Spleen (tissue), 11 donors: ENCODE measurements around the gene OPCML. TPM values are rescaled to one million over a fixed set of nuclear protein-coding genes. Genes with fewer than 3 reads are reported as not detected.

Experiments
- DNase-seq: peaks from one replicate; pipeline ENCODE4 v3.0.0-alpha.2; 2020
- H3K27ac ChIP-seq, 8 donors: fragments of 200-600 bp; sonication (generic) in 7 of 8; 1 replicate in 4 of 8; 2 replicates in 4 of 8; pipeline versions ENCODE4 v1.5.0 to v1.8.0; 2016 to 2021; ENCODE audit warnings: inconsistent platforms in 4 of 8, mild to moderate bottlenecking in 4 of 8, moderate library complexity in 1 of 8
- H3K27me3 ChIP-seq, 7 donors: fragments of 200-600 bp; sonication (generic) in 6 of 7; replicated peaks in 1 of 7; 1 replicate in 4 of 7; 2 replicates in 3 of 7; pipeline versions ENCODE4 v1.5.0 to v1.8.0; 2016 to 2021; ENCODE audit warnings: inconsistent platforms in 3 of 7, mild to moderate bottlenecking in 1 of 7
- H3K36me3 ChIP-seq, 6 donors: fragments of 200-600 bp; sonication (generic) in 5 of 6; 1 replicate in 4 of 6; 2 replicates in 2 of 6; pipeline versions ENCODE4 v1.5.0 to v1.8.0; 2016 to 2021; ENCODE audit warnings: inconsistent platforms in 2 of 6
- H3K4me1 ChIP-seq, 6 donors: fragments of 200-600 bp; sonication (generic) in 5 of 6; 1 replicate in 3 of 6; 2 replicates in 3 of 6; pipeline versions ENCODE4 v1.5.0 to v1.8.0; 2016 to 2021; ENCODE audit warnings: inconsistent platforms in 3 of 6
- H3K4me3 ChIP-seq, 8 donors: fragments of 200-600 bp; sonication (generic) in 7 of 8; 1 replicate in 4 of 8; 2 replicates in 4 of 8; pipeline versions ENCODE4 v1.5.0 to v1.8.0; 2016 to 2021; ENCODE audit warnings: inconsistent platforms in 4 of 8, mild to moderate bottlenecking in 4 of 8, moderate library complexity in 2 of 8
- H3K9me3 ChIP-seq, 8 donors: fragments of 200-600 bp; sonication (generic) in 7 of 8; 1 replicate in 4 of 8; 2 replicates in 4 of 8; pipeline versions ENCODE4 v1.5.0 to v1.8.0; 2016 to 2021; ENCODE audit warnings: inconsistent platforms in 4 of 8
- CTCF ChIP-seq, 11 experiments: fragments of 200-600 bp in 7 of 11; fragments of 450-650 bp in 4 of 11; sonication (generic) in 4 of 11; IDR thresholded peaks in 8 of 11; conservative IDR thresholded peaks in 3 of 11; 1 replicate in 7 of 11; 2 replicates in 4 of 11; pipeline versions ENCODE4 v1.4.0 to v1.8.0; 2016 to 2021; ENCODE audit warnings: antibody characterized with exemption in 11 of 11, inconsistent platforms in 4 of 11, mild to moderate bottlenecking in 1 of 11
- POLR2A ChIP-seq, 3 donors: fragments of 450-650 bp; IDR thresholded peaks; one replicate each; pipeline ENCODE4 v1.5.1; 2017; ENCODE audit warnings: antibody characterized with exemption in 3 of 3, mild to moderate bottlenecking in 1 of 3
- POLR2AphosphoS5 ChIP-seq, 3 donors: sonication (generic); formaldehyde crosslinking; IDR thresholded peaks; one replicate each; pipeline ENCODE4 v1.5.1; 2017; ENCODE audit warnings: antibody characterized with exemption in 3 of 3
- WGBS, 5 donors: extraction: QIAGEN DNeasy Blood & Tissue Kit in 3 of 5; methylation state at CpG; one replicate each; pipeline versions ENCODE4 v1.1.5 to v1.1.7; 2013 to 2018; 5-methylcytosine and 5-hydroxymethylcytosine counted together
- intact Hi-C: fragments of 100-400 bp; cut with DNase I; formaldehyde crosslinking; loops from one replicate; pipeline ENCODE4 v1.15.0; 2023; ENCODE audit warnings: low total_unique reads
- polyA plus RNA-seq, 3 donors: library from polyadenylated mRNA; stranded (reverse); fragments of 200-250 nt; gene quantifications; one replicate each; pipeline ENCODE4 v1.2.1, GENCODE V29; 2013
- total RNA-seq, 7 donors: library from RNA; depleted of rRNA in 3 of 7; stranded (reverse); fragments of >200 nt in 3 of 7; fragmentation: NEBNext Ultra II Directional in 4 of 7; extraction: Animal tissue kit (Norgen Biotek cat#: 25700) in 4 of 7; gene quantifications; one replicate each; pipeline versions ENCODE4 v1.1.0 to v1.2.1, GENCODE V29; 2016 to 2021
- donor health status: healthy with polysubstance abuse.
- donor health status: DM: no; HTN: no; CAD: no; lungs with moderate emphysema.
- donor health status: DM: no; HTN: no; CAD: no.
- donor health status: Bipolar disorder and iron deficiency.
- donor health status: healthy.
- donor health status: DM: no; HTN: no; CAD: no.
- donor health status: DM: yes; HTN: yes; CAD: no.

The OPCML gene
- total and polyA plus RNA-seq, 10 donors = 0.09 to 10.7 (median 3.1) TPM

DNA sequence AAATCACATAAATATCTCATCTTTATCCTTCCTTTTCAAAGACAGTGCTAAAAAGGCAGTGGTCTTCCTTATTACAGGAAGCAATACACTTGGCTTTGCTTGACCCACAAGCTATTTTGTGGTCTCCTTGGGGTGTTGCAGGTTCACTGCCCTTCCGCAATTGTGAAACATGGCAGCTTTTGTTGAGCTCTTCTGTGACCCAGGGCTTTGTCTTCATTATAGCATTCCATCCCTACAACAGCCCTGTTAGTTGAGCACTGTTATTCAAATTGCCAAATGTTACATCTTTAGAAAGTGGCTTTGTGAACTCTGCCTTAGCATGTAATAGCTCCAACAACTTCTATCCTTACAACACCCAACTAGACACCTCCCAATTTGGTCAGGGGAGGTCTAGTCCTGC lies 107.1 kb downstream of the OPCML start:
- no peak for TF ChIP-seq POLR2AphosphoS5 (IDR thresholded peaks at IDR 0.05)
- TF ChIP-seq POLR2A (IDR thresholded peaks at IDR 0.05) = no peak
- no peak for TF ChIP-seq CTCF (IDR thresholded peaks at IDR 0.05 in 8 of 11, conservative IDR thresholded peaks at IDR 0.05 in 3 of 11)
- intact Hi-C loops = no loop called here
- H3K9me3 ChIP-seq = no peaks in the 10 kb centered on the region
- H3K36me3 ChIP-seq = no peaks in the 10 kb centered on the region
- H3K27me3 ChIP-seq = no peaks in the 10 kb centered on the region
- WGBS, 5 donors = 37 to 76% (median 54%) methylated on average over 1 of the region's 1 CpG
- H3K27ac ChIP-seq = no peak overlapping the region
- no peak for DNase-seq
- H3K4me3 ChIP-seq = no peak overlapping the region
- H3K4me1 ChIP-seq = no peaks in the 10 kb centered on the region

DNA sequence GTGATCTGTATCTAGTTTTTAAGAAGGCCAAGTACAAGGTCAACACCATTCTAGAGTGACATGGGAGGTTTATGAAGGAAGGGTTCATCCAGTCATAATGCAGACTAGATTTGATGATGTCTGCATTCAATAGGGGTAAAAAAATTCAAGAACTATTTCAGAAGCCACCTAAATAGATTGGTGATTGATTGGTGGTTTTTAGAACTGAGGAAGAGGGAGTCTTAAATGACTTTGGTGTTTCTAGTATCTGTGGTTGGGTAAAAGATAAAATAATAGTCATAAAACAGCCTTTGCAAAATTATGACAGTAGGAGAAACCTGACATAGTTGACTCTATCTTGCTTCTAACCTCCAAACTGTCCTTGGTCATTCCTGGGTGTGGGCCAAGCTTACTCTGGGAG lies 114.1 kb downstream of the OPCML start:
- Histone ChIP-seq H3K4me3 (no peak overlapping the region), H3K4me1 (no peaks in the 10 kb centered on the region), H3K27ac (no peak overlapping the region), H3K27me3 (no peaks in the 10 kb centered on the region), H3K36me3 (no peaks in the 10 kb centered on the region), H3K9me3 (peaks cover 0 to 5% (median 0%) of the 10 kb centered on the region in 8 donors)
- intact Hi-C loops = no loop called here
- TF ChIP-seq CTCF (IDR thresholded peaks at IDR 0.05 in 8 of 11, conservative IDR thresholded peaks at IDR 0.05 in 3 of 11) = no peak
- no peak for TF ChIP-seq POLR2A (IDR thresholded peaks at IDR 0.05)
- no peak for TF ChIP-seq POLR2AphosphoS5 (IDR thresholded peaks at IDR 0.05)
- no peak for DNase-seq

DNA sequence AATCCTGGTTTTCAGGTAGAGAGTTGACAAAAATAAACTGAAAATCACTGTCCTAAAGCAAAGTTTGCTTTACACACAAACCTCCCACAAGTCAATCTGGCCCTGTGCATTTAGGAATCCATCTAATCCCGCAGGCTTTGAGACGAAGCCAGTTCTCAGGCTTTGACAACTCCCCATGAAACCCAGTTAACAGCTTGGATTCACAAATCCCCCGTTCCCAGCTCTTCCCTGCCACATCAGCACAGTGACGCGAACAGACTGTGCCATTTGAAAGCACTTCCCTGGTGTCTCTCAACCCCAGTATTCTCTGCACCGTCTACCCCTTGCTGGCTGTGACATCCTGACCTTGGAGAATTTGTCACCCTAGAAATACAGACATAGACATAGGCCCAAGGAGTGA lies 117.8 kb downstream of the OPCML start:
- Histone ChIP-seq H3K4me1 (no peaks in the 10 kb centered on the region), H3K27me3 (no peaks in the 10 kb centered on the region), H3K36me3 (no peaks in the 10 kb centered on the region), H3K4me3 (no peak overlapping the region), H3K9me3 (peaks cover 0 to 5% (median 0%) of the 10 kb centered on the region in 8 donors), H3K27ac (no peak overlapping the region)
- intact Hi-C loops = no loop called here
- TF ChIP-seq POLR2A (IDR thresholded peaks at IDR 0.05) = no peak
- no peak for TF ChIP-seq POLR2AphosphoS5 (IDR thresholded peaks at IDR 0.05)
- no peak for TF ChIP-seq CTCF (IDR thresholded peaks at IDR 0.05 in 8 of 11, conservative IDR thresholded peaks at IDR 0.05 in 3 of 11)
- no peak for DNase-seq
- WGBS, 5 donors = 71 to 83% (median 72%) methylated on average over 6 of the region's 6 CpGs

DNA sequence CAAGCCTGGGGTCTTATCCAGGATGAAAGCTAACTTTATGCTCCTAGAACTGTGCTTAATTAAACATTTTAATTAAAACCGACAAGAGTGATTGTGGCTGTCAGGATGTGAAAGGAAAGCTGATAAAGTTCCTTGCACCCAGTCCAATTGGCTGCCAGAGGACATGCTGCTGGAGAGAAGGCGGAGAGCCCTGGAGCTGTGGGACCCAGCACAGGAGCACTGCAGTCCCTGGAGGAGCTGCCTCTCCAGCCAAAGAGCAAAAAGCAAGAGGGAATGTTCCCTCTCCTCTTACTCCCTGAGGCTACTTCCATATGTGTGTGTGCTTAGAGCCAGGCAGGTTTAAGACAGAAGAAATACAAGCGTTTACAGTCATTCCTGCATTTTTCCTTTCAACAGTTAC lies 118.6 kb downstream of the OPCML start:
- Histone ChIP-seq H3K27ac (no peak overlapping the region), H3K36me3 (no peaks in the 10 kb centered on the region), H3K27me3 (no peaks in the 10 kb centered on the region), H3K9me3 (peaks cover 0 to under 1% (median 0%) of the 10 kb centered on the region in 8 donors), H3K4me1 (no peaks in the 10 kb centered on the region), H3K4me3 (no peak overlapping the region)
- no peak for TF ChIP-seq POLR2A (IDR thresholded peaks at IDR 0.05)
- TF ChIP-seq POLR2AphosphoS5 (IDR thresholded peaks at IDR 0.05) = no peak
- intact Hi-C loops = no loop called here
- 79 to 91% (median 83%) methylated on average over 3 of the region's 3 CpGs for WGBS, 5 donors
- DNase-seq = no peak

- Histone ChIP-seq H3K27ac (no peak overlapping the region), H3K36me3 (no peaks in the 10 kb centered on the region), H3K27me3 (no peaks in the 10 kb centered on the region), H3K4me3 (no peak overlapping the region), H3K4me1 (no peaks in the 10 kb centered on the region), H3K9me3 (no peaks in the 10 kb centered on the region)
- intact Hi-C loops = no loop called here
- WGBS, 5 donors = 59 to 75% (median 66%) methylated on average over 5 of the region's 5 CpGs
- TF ChIP-seq CTCF (IDR thresholded peaks at IDR 0.05 in 8 of 11, conservative IDR thresholded peaks at IDR 0.05 in 3 of 11) (no peak), POLR2AphosphoS5 (IDR thresholded peaks at IDR 0.05) (no peak), POLR2A (IDR thresholded peaks at IDR 0.05) (no peak)
- DNase-seq = no peak
These were observed 122.5 kb downstream of the OPCML start for GRCh38 chr11:133409799-133410198.
